ENCODE measurements around the gene APOBEC2.

The APOBEC2 gene

DNA sequence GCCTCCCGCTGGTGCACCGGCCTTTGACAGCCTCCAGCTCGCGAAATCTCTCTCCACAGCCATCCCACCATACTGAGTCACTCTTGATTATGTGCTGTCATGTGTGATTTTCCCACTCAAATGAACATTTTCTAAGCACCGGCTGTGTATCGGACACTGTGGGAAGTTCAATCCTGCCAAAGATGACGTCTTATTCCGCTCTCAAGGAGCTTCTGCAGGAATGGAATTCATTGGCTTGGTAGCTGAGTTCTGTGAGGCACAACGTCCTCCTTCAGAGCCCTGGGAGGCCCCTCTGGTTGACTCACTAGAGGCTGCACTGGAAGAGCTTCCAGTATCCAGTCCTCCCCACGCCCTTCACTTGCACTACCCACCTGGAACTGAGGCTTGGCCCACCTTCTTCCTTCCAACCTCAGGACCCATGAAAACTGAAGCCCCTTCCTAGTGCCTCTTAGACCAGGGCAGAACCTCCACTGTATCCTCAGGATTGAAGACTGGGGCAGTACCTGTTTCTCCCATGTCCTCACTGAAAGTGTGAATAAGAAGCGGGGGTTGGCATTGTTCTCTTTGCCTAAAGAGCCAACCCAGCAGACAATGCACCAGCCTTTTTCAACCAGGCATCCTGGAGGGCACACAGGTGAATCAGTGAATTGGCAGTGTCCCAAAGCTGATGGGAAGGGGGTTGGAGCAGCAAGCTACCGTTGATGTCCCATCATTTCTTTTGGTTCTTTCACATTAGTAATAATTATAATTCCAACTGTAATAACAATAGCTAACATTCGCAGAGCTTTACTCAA, 15.7 kb upstream of the APOBEC2 start:
- no peak for DNase-seq (ENCODE audit: low read depth in 2 of 2)

DNA sequence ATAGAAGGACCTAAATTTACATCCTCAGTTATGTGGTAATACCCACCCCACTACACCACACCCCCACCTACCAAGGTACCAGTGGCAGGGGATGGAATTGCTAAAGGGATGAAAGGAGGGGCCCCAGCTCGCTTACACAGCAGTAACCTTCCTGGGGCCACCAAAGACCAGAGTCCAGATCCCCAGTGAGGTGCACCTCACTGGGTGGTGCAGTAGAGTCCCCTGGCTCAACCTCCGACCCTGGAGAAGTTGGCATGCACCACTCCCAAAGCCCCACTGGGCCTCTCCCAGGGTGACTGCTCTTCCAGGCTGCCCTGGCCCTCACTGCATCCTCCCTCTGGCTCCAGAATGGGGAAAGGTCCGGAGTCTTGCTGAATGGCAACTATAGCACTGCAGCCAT, 14.8 kb upstream of the APOBEC2 start:
- no peak for DNase-seq (ENCODE audit: low read depth in 2 of 2)

DNA sequence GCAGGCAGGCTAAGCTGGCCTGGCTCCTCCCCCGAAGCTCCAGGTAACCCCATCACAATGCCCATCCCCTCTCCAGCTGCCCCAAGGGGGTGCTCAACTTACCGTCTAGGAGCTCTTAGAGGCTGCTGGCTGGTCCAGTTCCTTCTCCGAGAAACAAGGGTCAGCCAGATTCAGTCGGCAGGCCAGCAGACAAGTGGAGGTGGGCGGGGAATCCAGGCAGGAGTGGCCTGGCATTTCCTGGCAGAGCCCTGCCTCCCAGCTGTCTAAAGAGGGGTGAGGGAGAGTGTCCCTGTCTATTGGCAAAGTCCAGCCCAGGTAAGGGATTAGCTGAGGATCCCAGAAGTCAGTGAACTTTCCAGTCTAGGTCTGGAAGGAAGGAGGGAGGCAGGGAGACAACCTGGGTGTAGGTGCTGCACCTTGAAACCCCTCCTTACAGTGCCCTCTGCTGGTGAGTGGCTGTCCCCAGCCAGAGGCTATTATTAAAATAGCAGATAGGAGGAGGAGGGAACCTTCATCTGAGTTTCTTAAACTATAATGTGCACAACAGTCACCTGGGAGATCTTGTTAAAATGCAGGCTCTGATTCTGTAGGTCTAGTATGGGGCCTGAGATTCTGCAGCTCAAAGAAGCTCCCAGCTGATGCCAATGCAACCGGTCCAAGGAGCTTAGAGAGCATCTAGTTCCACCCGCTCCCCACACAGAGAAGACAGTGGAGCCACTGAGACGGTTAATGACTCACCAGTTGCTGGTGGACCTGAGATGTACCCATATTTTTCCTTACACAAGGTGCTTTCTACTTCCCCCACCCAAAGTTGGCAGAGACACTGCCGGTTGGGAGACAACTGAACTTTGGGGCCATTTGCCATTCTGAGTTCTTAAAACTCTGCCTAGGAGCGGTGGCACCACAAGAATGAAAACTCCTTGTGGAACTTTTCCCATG, 13.7 kb upstream of the APOBEC2 start, which contains the start of gene UNC5CL:
Gene UNC5CL (minus strand): TSS at position 162 of the 939 bp plus-strand sequence. CDS start 4,147 bp downstream, outside the sequence.
- DNase-seq (ENCODE audit: low read depth in 2 of 2), result peak in 1 of 2 donors; percentile 26

- no peak for DNase-seq (ENCODE audit: low read depth in 2 of 2)
These were observed 12.7 kb upstream of the APOBEC2 start for GRCh38 chr6:41040101-41040939.

DNA sequence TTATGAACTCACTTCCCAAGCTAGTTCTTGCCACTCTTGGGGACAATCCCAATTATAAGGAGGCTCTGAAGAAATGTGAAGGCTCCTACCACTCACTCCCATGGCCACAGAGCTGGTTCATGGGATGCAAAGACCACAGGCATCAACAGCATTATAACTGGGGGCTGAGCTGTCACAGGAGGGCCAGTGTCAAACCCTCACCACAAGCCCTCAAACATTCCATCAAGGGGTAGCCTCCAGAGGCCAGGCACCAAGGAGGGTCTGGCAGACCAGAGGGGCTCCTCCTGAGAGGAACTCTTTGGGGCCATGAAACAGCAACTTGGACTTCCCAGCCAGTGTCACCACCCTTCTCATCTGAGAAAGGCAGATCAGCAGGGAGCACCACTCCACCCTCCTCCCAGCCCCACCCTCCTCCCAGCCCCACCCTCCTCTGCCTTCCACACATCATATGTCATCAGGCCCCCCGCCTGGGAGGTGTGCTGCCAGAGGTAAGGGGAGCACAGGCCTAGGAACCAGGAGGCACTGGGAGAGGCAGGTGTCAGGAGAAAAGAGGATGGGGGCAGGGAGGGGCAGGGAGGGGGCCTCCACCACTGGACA, 12.0 kb upstream of the APOBEC2 start:
- DNase-seq (ENCODE audit: low read depth in 2 of 2), result no peak

DNA sequence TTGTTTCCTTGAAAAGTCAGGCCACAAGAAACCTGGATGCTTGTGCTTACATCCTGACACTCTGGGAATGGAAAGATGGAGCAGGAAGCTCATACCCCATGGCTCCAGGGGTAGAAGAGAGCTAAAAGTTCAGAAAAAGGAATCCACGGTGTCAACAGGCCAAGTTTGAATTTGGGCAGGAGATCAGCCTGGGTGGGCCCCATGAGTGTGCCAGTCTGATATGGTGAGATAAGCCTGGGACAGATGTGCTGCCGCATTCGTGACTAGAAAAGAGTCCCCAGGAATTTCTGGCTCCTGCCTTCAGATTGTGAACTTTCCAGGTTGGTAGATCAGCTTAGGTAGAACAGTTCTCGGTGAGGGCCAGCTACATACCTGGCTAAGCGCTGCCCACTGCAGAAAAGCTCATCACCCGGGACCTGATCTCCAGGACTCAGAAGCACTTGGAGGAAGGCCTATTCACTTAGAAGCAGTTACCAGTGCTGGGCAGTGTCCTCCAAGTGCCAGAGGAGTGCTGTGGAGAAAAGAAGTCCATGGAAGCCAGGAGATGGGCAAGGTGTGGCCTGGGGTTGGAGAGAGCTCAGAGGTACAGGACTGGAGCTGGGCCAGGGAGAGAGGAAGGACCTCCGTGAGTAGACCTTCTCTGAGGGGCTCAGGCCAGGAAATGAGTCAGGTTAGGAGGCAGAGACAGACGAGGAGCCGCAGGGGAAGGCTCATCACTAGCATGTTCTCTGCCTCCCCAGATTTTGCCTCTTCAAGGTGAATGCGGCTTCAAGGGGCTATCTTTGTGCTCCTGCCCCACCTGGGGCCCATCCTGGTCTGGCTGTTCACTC, 10.6 kb upstream of the APOBEC2 start, which contains the start of gene TSPO2:
Gene TSPO2 (plus strand): TSS at position 242 of the 830 bp plus-strand sequence. CDS start 519 bp downstream, at position 761.
- no peak for DNase-seq (ENCODE audit: low read depth in 2 of 2)

DNA sequence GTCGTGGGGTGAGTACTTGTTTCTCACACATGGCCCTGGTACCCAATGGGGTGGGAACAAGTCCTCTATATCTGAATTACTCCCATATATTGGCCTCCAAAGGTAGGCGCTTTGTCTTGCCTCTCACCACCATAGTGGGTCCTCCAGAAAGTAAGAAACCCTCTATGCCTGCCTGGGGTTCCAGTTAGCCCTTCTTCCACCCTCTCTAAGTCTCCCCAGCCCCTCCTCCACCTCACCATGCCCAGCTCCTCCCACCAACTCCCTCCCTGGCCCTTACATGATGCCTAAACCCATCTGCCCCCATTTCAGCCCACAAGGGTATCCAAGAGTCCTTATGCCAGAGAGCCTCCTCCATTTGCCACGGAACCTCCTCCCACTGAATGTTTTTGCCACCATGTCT, 9.9 kb upstream of the APOBEC2 start:
- no peak for DNase-seq (ENCODE audit: low read depth in 2 of 2)

DNA sequence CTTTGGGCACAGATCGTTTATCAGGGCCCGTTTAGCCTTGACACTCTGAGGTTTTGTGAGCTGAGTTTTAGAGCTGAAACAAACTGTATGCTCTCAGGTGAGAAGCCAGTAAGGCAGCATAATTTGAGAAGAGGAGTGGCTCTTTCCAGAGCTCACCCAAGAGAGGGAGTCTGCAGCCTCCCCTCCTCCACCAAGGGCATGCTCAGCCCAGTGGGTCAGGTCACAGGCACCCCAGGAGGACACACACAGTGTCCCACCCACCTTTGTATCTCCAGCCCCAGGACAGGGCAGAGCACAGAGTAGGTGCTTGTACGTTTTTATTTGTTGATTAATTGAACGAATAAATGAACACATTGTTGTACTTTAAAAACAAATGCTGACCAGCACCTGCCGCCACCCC, 7.3 kb upstream of the APOBEC2 start:
- no peak for DNase-seq (ENCODE audit: low read depth in 2 of 2)

GRCh38 chr6:41046084-41046483, 6.9 kb upstream of the APOBEC2 start:
- no peak for DNase-seq (ENCODE audit: low read depth in 2 of 2)

- no peak for DNase-seq (ENCODE audit: low read depth in 2 of 2)
These were observed 5.7 kb upstream of the APOBEC2 start for GRCh38 chr6:41047306-41047705.

DNA sequence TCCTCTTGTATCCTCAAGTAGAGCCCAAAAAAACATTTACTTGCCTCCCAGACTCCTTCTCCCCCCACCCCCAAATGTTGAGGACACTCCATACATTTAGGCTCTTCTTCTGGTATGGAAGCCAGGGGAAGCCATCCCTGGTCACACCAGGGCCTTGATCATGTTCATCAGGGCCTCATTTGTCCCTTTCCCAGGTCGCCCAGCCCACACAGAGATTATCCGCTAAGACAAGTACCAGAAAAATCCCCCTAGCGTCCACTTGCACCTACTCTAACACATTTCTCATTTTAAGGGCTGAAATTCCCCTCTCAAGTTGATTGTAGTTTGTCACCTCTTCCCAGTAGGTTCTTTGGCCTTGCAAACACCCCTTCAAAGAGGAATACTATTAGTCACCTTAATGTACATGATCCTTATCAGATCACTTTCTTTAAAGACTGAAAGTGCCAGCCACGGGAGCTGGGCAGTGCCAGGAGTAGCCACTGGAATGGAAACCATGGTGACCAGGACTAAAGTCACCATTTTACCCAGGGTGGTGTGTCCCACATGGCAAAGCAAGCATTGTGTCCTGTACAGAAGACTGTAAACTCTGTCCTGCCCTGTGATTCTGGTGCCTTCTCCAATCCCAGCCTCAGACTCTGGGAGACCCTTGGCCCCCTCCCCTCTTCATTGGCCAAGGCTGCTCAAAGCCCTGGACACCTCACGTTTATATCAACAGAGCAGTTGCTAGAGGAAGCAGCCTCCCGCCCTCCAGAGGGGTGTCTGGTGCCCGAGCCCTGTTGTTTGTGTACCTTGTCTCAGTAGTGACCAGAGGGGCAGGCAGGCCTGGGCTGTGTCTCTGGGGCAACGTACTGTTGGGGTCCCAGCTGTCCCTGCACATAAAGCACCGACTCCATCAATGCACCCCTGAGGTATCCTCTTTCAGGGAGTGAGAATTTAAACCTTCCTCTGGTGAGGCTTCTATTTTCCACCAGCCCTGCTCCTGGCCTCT, 5.0 kb upstream of the APOBEC2 start:
- DNase-seq (ENCODE audit: low read depth in 2 of 2), result no peak

DNA sequence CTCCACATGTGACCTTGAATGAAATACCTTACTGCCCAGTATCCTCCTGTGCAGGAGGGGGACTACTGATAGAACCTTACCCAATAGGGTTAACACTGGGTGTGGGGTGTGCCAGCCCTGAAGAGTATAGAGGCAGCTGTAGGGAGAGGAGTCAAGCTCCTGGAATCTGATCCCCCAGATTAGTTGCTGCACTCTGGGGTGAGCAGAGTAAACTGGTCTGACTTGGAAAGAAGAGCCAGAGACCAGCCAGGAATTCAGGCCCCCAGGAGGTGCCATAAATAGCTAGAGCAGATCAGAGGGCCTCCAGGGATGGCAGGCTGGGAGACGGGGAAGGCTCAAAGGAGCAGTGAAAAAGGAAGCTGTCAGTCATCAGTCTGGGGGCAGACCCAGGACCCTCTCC, 3.5 kb upstream of the APOBEC2 start:
- DNase-seq (ENCODE audit: low read depth in 2 of 2), result no peak

DNA sequence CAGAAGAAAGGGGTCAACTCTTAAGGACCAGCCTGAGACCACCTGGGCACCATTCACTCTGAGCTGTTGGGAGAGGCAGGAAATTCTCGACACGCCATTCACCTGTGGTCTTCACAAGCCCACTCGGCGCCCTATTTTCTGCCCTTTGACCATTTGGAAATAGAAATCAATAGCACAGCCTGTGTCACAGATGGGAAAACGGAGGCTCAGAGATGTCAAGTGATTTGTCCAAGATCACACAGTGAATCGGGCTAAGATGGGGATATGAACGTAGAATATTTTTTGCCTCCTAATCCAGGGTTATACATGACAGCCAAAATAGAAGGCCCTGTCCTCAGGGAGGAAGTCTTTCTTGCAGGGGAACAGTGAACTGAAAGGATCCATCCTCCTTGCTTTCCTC, 3.0 kb upstream of the APOBEC2 start:
- no peak for DNase-seq (ENCODE audit: low read depth in 2 of 2)

GRCh38 chr6:41050536-41050935, 2.5 kb upstream of the APOBEC2 start:
- no peak for DNase-seq (ENCODE audit: low read depth in 2 of 2)

DNA sequence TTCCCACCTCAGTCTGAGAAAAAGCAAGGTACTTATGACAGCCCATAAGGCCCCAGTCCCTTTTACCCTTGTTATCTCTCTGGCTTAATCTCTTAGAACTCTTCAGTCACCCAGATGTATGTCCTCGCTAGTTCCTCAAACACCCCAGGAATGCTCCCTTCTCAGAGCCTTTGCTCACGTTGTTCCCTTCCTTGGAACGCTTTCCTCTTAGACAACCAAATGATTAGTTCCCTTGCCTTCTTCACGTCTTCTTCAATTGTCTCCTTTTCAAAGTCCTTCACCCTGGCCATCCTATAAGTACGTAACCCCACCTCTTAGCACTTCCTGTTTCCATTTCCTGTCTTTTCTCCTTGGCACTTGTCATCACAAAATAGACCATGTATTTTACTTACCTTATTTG, 1.1 kb upstream of the APOBEC2 start:
- no peak for DNase-seq (ENCODE audit: low read depth in 2 of 2)

DNA sequence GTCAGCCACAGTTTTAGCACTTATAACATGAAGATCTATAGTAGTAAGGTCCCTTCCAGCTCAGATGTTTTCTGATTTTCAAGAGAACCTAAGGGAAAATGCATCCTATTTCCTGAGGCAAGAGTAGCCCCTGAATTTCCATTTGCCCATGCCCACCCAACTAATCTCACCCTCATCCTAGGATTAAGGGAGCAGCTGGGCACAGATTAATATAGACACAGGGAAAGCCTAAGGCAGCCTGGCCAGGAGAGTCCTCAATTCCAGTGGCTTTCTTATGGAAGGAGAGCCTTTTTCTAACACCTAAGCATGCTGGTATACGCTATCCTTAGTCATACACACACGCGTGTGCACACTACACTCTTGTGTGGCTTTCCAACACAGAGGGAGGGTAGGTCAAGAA, 1.5 kb downstream of the APOBEC2 start:
- DNase-seq (ENCODE audit: low read depth in 2 of 2), result no peak

DNA sequence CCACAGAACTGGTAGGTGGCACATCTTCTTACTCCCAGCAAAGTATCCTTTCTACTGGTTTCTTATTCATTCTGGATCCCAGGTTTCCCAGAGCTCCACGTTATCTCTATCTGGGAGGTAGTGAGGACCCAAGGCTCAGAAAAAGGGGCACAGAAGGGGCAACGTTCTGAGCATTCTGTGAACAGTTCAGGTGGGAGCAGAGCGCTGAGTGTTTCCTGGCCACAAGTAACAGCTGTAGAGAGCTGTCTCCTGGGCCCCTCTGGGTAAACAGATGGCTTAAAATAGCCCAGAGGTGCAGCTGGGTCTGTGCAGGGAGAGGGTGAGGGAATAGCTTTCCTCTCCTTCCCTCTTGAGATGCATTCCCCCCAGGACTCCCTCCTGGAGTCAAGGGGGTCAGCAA, 2.1 kb downstream of the APOBEC2 start:
- DNase-seq (ENCODE audit: low read depth in 2 of 2), result no peak

DNA sequence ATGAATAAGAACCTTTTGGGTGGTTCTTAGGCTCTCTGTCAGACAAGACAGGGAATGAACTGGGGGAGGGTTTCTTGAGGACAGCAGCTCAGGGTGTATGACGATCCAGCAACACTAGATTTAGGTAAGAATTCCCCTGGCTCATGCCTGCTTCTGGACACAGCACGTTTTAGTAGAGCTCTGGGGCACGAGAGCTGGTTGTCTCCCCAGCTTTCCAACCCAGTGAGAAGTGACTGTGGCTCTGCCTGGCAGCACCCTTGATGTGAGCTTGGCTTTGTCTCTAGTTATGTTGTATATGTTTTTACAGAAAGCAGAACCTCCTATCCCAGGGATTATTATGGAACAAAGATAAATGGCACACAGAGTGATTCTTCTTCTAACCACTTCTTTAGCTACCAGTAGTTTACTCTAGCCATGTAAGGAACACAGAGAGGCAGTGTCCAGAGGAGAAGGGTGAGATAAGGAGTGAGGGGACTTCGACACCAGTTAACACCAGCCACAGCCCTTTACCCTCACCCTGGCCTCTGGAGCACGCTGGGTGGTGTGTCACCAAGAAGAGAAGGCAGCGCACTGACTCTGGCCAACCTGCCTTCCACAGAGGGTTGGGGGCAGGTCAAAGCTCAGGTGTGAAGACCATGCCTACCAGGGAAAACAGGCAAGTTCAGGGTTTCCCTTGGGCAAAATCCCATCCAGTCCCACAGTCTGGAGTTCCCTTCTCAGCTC, 3.9 kb downstream of the APOBEC2 start:
- DNase-seq (ENCODE audit: low read depth in 2 of 2), result no peak
